K562 (cell line): ENCODE data around the gene TOP3A. TPM values are rescaled to one million over a fixed set of nuclear protein-coding genes. Genes with fewer than 3 reads are reported as not detected.

Experiments
- ATAC-seq: fragments of 200-7000 bp; cut with Tn5 transposase; 3 replicates; pipeline ENCODE4 v1.9.1; 2020; ENCODE audit warnings: moderate library complexity
- BruUV-seq: library from RNA; stranded (reverse); fragments of 400-500 nt; replicated peaks from 2 replicates; lab custom pipeline; 2021; lab: Mats Ljungman, UMichigan
- CTCF ChIA-PET: fragments of 300-600 bp; formaldehyde crosslinking; extraction: SDS; loops from one replicate; lab custom pipeline; 2021; ENCODE audit warnings: low intra/inter-chr PET ratio; lab: Yijun Ruan, JAX
- POLR2A ChIA-PET: fragments of 300-600, 350-650 bp; sonication (Branson Sonifier 250); formaldehyde crosslinking; extraction: SDS; loops from one replicate; lab custom pipeline; 2021; ENCODE audit warnings: antibody characterized with exemption, inconsistent platforms; lab: Yijun Ruan, JAX
- DNase-seq, 4 experiments: peaks; one replicate each; pipeline versions ENCODE4 v3.0.0 to v3.0.0-alpha.2; 2011 to 2018; ENCODE audit warnings: low spot score in 3 of 4, mixed read lengths in 3 of 4; ENCODE audit errors: extremely low read depth in 1 of 4
- FAIRE-seq: peaks from 2 replicates; lab custom pipeline; 2011; peaks lifted over from hg19 to GRCh38; lab: Jason Lieb, UNC
- H2AFZ ChIP-seq: 2 replicates; pipeline ENCODE4 v1.6.0; 2011; ENCODE audit warnings: low read depth, low read length, control low read depth, inconsistent platforms
- H3K27ac ChIP-seq: fragments of 200-600 bp; 3 replicates; pipeline ENCODE4 v1.8.0; 2011; ENCODE audit warnings: low read depth, mild to moderate bottlenecking, control low read depth, inconsistent platforms, low read length, moderate library complexity, mixed read lengths; ENCODE audit errors: extremely low read depth
- H3K27me3 ChIP-seq, 2 experiments: fragments of 300-600 bp in 1 of 2; 2 replicates in 1 of 2; 3 replicates in 1 of 2; pipeline versions ENCODE4 v1.6.0 to v1.8.0; 2011; ENCODE audit warnings: inconsistent platforms in 2 of 2, low read length in 2 of 2, mild to moderate bottlenecking in 1 of 2, mixed read lengths in 1 of 2, moderate library complexity in 1 of 2; ENCODE audit not compliant: control insufficient read depth in 2 of 2, insufficient read depth in 2 of 2
- H3K36me3 ChIP-seq: fragments of 300-600 bp; 3 replicates; pipeline ENCODE4 v1.8.0; 2011; ENCODE audit warnings: mild to moderate bottlenecking, low read length, inconsistent platforms; ENCODE audit not compliant: control insufficient read depth, insufficient read depth
- H3K4me1 ChIP-seq, 2 experiments: fragments of 200-600 bp in 1 of 2; replicated peaks in 1 of 2; 2 replicates in 1 of 2; 3 replicates in 1 of 2; pipeline versions ENCODE4 v1.5.1 to v1.8.0; 2011; ENCODE audit warnings: inconsistent platforms in 2 of 2, low read length in 2 of 2, mild to moderate bottlenecking in 1 of 2, mixed read lengths in 1 of 2, moderate library complexity in 1 of 2; ENCODE audit not compliant: control insufficient read depth in 2 of 2, insufficient read depth in 2 of 2
- H3K4me2 ChIP-seq: 2 replicates; pipeline ENCODE4 v1.6.1; 2011; ENCODE audit warnings: low read length, control low read depth, inconsistent platforms, mixed read lengths; ENCODE audit not compliant: insufficient read depth
- H3K4me3 ChIP-seq: fragments of 200-600 bp; sonication (generic), shearing (Covaris generic); 2 replicates; pipeline ENCODE4 v1.5.1; 2016; ENCODE audit warnings: control low read depth, inconsistent platforms
- H3K79me2 ChIP-seq: fragments of 200-600 bp; 3 replicates; pipeline ENCODE4 v1.8.0; 2011; ENCODE audit warnings: low read length, inconsistent platforms; ENCODE audit not compliant: control insufficient read depth, insufficient read depth
- H3K9ac ChIP-seq, 2 experiments: 2 replicates each; pipeline versions ENCODE4 v1.6.0 to v1.6.1; 2011; ENCODE audit warnings: low read depth in 2 of 2, low read length in 2 of 2, control low read depth in 1 of 2, inconsistent platforms in 1 of 2, mild to moderate bottlenecking in 1 of 2, mixed read lengths in 1 of 2; ENCODE audit not compliant: insufficient read depth in 1 of 2
- H3K9me1 ChIP-seq: one replicate; pipeline ENCODE4 v1.6.0; 2011; ENCODE audit warnings: inconsistent platforms, mild to moderate bottlenecking, low read length, moderate library complexity; ENCODE audit not compliant: control insufficient read depth, insufficient read depth
- H3K9me3 ChIP-seq: replicated peaks from 2 replicates; pipeline ENCODE4 v1.5.1; 2011; ENCODE audit warnings: low read depth, low read length, inconsistent platforms; ENCODE audit not compliant: control insufficient read depth, insufficient read depth
- H4K20me1 ChIP-seq: replicated peaks from 2 replicates; pipeline ENCODE4 v1.6.1; 2011; ENCODE audit warnings: low read length, inconsistent platforms, mixed read lengths; ENCODE audit not compliant: control insufficient read depth, insufficient read depth
- CCNT2 ChIP-seq: IDR thresholded peaks from 2 replicates; pipeline ENCODE4 v1.6.1; 2011; ENCODE audit warnings: borderline replicate concordance, low read depth, mild to moderate bottlenecking, moderate library complexity, mixed read lengths, low read length; ENCODE audit not compliant: insufficient read length; ENCODE audit errors: extremely low read depth
- CHD1 ChIP-seq: fragments of 200-600 bp; sonication (generic); IDR thresholded peaks from one replicate; pipeline ENCODE4 v1.6.1; 2012; ENCODE audit warnings: mild to moderate bottlenecking, moderate library complexity, low read length, inconsistent platforms
- HDAC8 ChIP-seq: fragments of 450-650 bp; IDR thresholded peaks from 2 replicates; pipeline ENCODE4 v1.6.1; 2016; ENCODE audit warnings: mild to moderate bottlenecking, missing genetic modification characterization, moderate library complexity, missing compliant biosample characterization
- HLTF ChIP-seq: fragments of 450-650 bp; IDR thresholded peaks from 2 replicates; pipeline ENCODE4 v1.6.1; 2016
- JUN ChIP-seq, 2 experiments: sonication (generic) in 1 of 2; formaldehyde crosslinking in 1 of 2; IDR thresholded peaks; 2 replicates each; pipeline versions ENCODE4 v1.6.1 to v1.8.0; 2012 to 2022; ENCODE audit warnings: borderline replicate concordance in 2 of 2, mild to moderate bottlenecking in 2 of 2, improper control_type of control experiment in 1 of 2, low read depth in 1 of 2, low read length in 1 of 2, missing genetic modification reagents in 1 of 2
- MAFG ChIP-seq: fragments of 450-650 bp; conservative IDR thresholded peaks from 2 replicates; pipeline ENCODE4 v1.6.1; 2016; ENCODE audit warnings: missing genetic modification characterization, missing compliant biosample characterization
- NCOA6 ChIP-seq: fragments of 450-650 bp; IDR thresholded peaks from 2 replicates; pipeline ENCODE4 v1.6.1; 2017; ENCODE audit warnings: mild to moderate bottlenecking
- NR2F6 ChIP-seq: fragments of 450-650 bp; formaldehyde crosslinking; IDR thresholded peaks from 2 replicates; pipeline ENCODE4 v1.4.0; 2020; ENCODE audit warnings: mild to moderate bottlenecking
- RBM39 ChIP-seq: fragments of 200-400 bp; formaldehyde crosslinking; optimal IDR thresholded peaks from 2 replicates; pipeline ENCODE3; 2018; ENCODE audit warnings: low read depth, low read length
- SMAD1 ChIP-seq: fragments of 150-350 bp; IDR thresholded peaks from 2 replicates; pipeline ENCODE4 v1.6.1; 2014; ENCODE audit warnings: low read length, low read depth; ENCODE audit not compliant: partially characterized antibody
- TAF15 ChIP-seq: fragments of 200-400 bp; formaldehyde crosslinking; IDR thresholded peaks from 2 replicates; pipeline ENCODE4 v1.6.1; 2017; ENCODE audit warnings: mild to moderate bottlenecking, low read depth, low read length, moderate library complexity
- ZNF133 ChIP-seq: fragments of 250-450 bp; sonication (Bioruptor Pico); IDR thresholded peaks from 2 replicates; pipeline ENCODE4 v1.4.0; 2020; ENCODE audit warnings: mild to moderate bottlenecking
- WGBS: fragments of 100-300 bp; shearing (Covaris generic); methylation state at CpG from one replicate; pipeline ENCODE4 v1.1.6; 2016; ENCODE audit warnings: low coverage, mixed read lengths; ENCODE audit not compliant: insufficient coverage; ENCODE audit errors: missing lambda C conversion rate; 5-methylcytosine and 5-hydroxymethylcytosine counted together
- in situ Hi-C: fragments of 300-500 bp; cut with MboI; formaldehyde crosslinking; loops from 4 replicates; pipeline ENCODE4 v1.15.0; 2018; ENCODE audit warnings: inconsistent platforms, mixed read lengths
- intact Hi-C: fragments of 100-400 bp; cut with micrococcal nuclease; formaldehyde crosslinking; loops from 2 replicates; pipeline ENCODE4 v1.14.2; 2022
- polyA plus RNA-seq, 8 experiments: library from polyadenylated mRNA; depleted of rRNA in 4 of 8; stranded (reverse) in 5 of 8; unstranded in 3 of 8; fragments of >200 nt; fragmentation: Nextera tagmentation in 2 of 8; fragmentation: Illumina TruSeq in 1 of 8; extraction: Ambion mirVana in 2 of 8; extraction: Trizol in 1 of 8; gene quantifications; 2 replicates each; pipeline versions ENCODE4 v1.2.1 to v1.2.3, GENCODE V29; 2011 to 2014; ENCODE audit warnings: inconsistent platforms in 1 of 8, missing spikeins in 1 of 8
- total RNA-seq, 7 experiments: library from RNA; depleted of rRNA in 6 of 7; stranded (reverse); fragments of >200 nt in 6 of 7; fragmentation: Illumina TruSeq in 2 of 7; extraction: Trizol in 2 of 7; gene quantifications; 2 replicates each; pipeline versions ENCODE4 v1.2.1 to v1.2.3, GENCODE V29; 2011 to 2021; ENCODE audit warnings: low replicate concordance in 1 of 7

TOP3A gene
- total and polyA plus RNA-seq, 9 of the 15 experiments (the other 6 are each of a cell fraction or from before 2014, with no cell fraction given), result 5.2 to 49.7 (median 24.7) TPM

DNA sequence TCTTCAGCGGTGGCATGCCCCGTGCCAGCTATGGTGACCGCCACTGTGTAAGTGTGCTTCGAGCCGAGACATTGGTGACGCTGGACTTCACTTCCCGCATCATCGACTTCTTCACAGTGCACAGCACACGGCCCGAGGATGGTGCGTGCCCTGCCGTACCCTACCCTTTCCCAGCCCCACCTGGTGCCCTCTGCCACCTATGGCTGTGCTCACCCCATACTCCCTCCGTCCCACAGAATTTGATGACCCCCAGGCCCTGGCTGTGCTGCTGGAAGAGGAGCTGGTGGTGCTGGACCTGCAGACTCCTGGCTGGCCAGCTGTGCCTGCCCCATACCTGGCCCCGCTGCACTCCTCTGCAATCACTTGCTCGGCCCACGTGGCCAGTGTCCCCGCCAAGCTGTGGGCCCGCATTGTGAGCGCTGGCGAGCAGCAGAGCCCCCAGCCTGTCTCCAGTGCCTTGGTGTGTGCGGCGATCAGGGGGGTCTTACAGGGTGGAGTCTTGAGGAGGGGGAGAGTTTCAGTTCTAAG, 79.9 kb downstream of the TOP3A start:
- ChIA-PET CTCF (no interaction called here), POLR2A (interaction anchor here (0.6 kb wide), 1 partner anchor 18 kb away, joined by 3 read pairs; no protein-coding TSS in a partner anchor)
- Histone ChIP-seq H2AFZ (no peak overlapping the region), H3K9ac (no peak overlapping the region), H3K27ac (no peak overlapping the region), H4K20me1 (no peaks in the 10 kb centered on the region), H3K36me3 (no peaks in the 10 kb centered on the region), H3K79me2 (no peaks in the 10 kb centered on the region), H3K9me3 (no peaks in the 10 kb centered on the region), H3K4me3 (no peak overlapping the region), H3K27me3 (no peaks in the 10 kb centered on the region), H3K4me2 (no peak overlapping the region), H3K9me1 (no peaks in the 10 kb centered on the region), H3K4me1 (peaks cover 0 to 22% of the 10 kb centered on the region in 2 experiments; a peak in 1 of 5 replicates)
- TF ChIP-seq HLTF, result no peak
- ATAC-seq (no peak), FAIRE-seq (no peak), DNase-seq (no peak)
- no TSS peak for BruUV-seq
- intact Hi-C loops, result no loop called here
- WGBS, result 85% methylated on average over 8 of the region's 22 CpGs
- in situ Hi-C loops, result no loop called here

DNA sequence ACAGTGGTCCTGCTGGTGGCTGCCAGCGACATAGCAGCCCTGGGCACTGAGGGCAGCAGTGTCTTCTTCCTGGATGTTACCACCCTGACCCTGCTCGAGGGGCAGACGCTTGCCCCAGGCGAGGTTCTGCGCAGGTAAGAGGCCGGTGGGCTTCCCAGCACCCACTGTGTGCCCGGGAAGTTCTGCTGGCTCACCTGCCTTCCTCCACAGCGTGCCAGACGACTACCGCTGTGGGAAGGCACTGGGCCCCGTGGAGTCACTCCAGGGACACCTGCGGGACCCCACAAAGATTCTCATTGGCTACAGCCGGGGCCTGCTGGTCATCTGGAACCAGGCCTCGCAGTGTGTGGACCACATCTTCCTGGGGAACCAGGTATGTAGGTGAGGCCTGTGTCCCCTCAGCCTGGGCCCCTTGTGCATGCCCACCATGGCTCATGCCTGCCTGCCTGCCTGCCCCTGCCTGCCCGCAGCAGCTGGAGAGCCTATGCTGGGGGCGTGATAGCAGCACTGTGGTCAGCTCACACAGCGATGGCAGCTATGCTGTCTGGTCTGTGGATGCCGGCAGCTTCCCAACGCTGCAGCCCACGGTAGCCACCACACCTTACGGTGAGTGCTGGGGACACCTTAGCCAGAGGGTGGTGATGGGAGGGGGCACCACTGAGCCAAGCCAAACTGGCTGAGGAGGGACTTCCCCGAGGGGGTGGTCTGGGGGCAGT, 80.8 kb downstream of the TOP3A start:
- Histone ChIP-seq H3K27me3 (no peaks in the 10 kb centered on the region), H2AFZ (no peak overlapping the region), H3K9me1 (no peaks in the 10 kb centered on the region), H3K9ac (peak overlapping the region in 1 of 2 experiments; percentile 26; a peak in 1 of 4 replicates), H3K4me3 (no peak overlapping the region), H3K36me3 (no peaks in the 10 kb centered on the region), H4K20me1 (no peaks in the 10 kb centered on the region), H3K9me3 (no peaks in the 10 kb centered on the region), H3K4me2 (no peak overlapping the region), H3K79me2 (no peaks in the 10 kb centered on the region), H3K4me1 (peaks cover 0 to 31% of the 10 kb centered on the region in 2 experiments; a peak in 2 of 5 replicates), H3K27ac (no peak overlapping the region)
- in situ Hi-C loops, result no loop called here
- DNase-seq (no peak), FAIRE-seq (no peak), ATAC-seq (no peak)
- 62% methylated on average over 16 of the region's 22 CpGs for WGBS
- POLR2A ChIA-PET, result no interaction called here
- BruUV-seq, result no TSS peak
- intact Hi-C loops, result no loop called here
- TF ChIP-seq TAF15 (no peak), SMAD1 (no peak), CHD1 (no peak), HDAC8 (no peak), NCOA6 (no peak), MAFG (tag) (no peak), CCNT2 (no peak), RBM39 (no peak), NR2F6 (CRISPR knock-in tag) (no peak), JUN (IDR thresholded peaks at IDR 0.05; ENCODE audit: borderline replicate concordance, low read depth, low read length) (no peak), JUN (CRISPR knock-in tag; IDR thresholded peaks at IDR 0.05; ENCODE audit: borderline replicate concordance) (no peak), ZNF133 (CRISPR knock-in tag) (no peak)
- CTCF ChIA-PET, result no interaction called here
